Measurements from ENCODE around the gene CDK7. TPM values are rescaled to one million over a fixed set of nuclear protein-coding genes. Genes with fewer than 3 reads are reported as not detected.

Gene CDK7
- total and polyA plus RNA-seq, 9 donors, result 15.9 to 24.4 (median 19.4) TPM

DNA sequence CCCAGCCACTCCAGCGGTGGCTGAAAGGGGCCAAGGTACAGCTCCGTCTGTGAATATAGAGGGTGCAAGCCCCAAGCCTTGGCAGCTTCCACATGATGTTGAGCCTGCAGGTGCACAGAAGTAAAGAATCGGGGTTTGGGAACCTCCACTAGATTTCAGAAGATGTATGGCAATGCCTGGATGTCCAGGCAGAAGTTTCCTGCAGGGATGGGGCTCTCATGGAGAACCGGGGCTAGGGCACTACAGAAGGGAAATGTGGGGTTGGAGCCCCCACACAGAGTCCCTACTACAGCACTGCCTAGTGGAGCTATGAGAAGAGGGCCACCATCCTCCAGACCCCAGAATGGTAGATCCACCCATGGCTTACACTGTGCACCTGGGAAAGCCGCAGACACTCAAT is 74.7 kb downstream of the CDK7 start:
- no peaks in the 10 kb centered on the region for H3K4me1 ChIP-seq (ENCODE audit: control insufficient read depth, insufficient read depth, low read length)
- H3K9me3 ChIP-seq (replicated peaks; ENCODE audit: control insufficient read depth, low read depth, low read length), result no peaks in the 10 kb centered on the region
- H3K27me3 ChIP-seq (ENCODE audit: control insufficient read depth, insufficient read depth, low read length), result no peaks in the 10 kb centered on the region
- H3K4me3 ChIP-seq (ENCODE audit: low read length), result no peak overlapping the region
- H3K27ac ChIP-seq (ENCODE audit: low read length), result no peak overlapping the region
- H3K36me3 ChIP-seq (ENCODE audit: control insufficient read depth, insufficient read depth, low read length), result no peaks in the 10 kb centered on the region
- no peak for DNase-seq
- 97% methylated on average over 4 of the region's 5 CpGs for WGBS (ENCODE audit: insufficient coverage)

DNA sequence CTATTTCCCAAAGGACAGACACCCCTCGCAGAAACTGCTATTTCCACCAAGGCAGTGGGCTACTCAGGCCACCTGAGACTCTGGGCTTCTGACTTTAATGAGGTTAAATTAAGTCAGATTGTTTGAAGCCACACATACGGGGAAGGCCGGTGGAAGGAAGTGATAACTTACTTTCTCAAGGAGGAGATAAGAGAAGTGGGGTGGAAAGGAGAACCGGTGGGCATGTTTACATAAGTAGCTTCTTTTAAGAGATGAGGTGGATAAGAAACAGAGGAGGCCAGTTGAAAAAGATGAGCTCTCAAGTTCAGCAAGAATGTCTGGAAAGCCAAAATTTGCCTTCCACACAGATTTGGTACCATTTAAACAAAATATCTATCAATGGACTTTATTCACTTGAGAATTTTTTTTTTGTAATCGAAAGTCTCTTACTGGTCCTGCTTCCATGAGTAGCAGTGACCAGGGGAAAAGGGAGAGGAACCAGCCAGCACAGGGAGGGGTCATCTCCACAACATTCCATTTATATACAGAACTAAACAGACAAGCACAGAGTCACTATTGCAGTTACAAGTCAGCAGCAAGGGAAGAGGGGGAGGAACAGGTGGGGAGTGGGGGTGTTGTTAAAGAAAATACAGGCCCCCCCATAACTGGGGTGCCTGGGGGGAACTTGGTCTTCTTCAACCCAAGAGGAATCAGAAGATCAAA is 77.9 kb downstream of the CDK7 start:
- no peak for DNase-seq
- no peak overlapping the region for H3K4me3 ChIP-seq (ENCODE audit: low read length)
- H3K27me3 ChIP-seq (ENCODE audit: control insufficient read depth, insufficient read depth, low read length), result no peaks in the 10 kb centered on the region
- no peaks in the 10 kb centered on the region for H3K9me3 ChIP-seq (replicated peaks; ENCODE audit: control insufficient read depth, low read depth, low read length)
- H3K27ac ChIP-seq (ENCODE audit: low read length), result no peak overlapping the region
- WGBS (ENCODE audit: insufficient coverage), result 58% methylated on average over 3 of the region's 5 CpGs
- H3K36me3 ChIP-seq (ENCODE audit: control insufficient read depth, insufficient read depth, low read length), result no peaks in the 10 kb centered on the region
- no peaks in the 10 kb centered on the region for H3K4me1 ChIP-seq (ENCODE audit: control insufficient read depth, insufficient read depth, low read length)

DNA sequence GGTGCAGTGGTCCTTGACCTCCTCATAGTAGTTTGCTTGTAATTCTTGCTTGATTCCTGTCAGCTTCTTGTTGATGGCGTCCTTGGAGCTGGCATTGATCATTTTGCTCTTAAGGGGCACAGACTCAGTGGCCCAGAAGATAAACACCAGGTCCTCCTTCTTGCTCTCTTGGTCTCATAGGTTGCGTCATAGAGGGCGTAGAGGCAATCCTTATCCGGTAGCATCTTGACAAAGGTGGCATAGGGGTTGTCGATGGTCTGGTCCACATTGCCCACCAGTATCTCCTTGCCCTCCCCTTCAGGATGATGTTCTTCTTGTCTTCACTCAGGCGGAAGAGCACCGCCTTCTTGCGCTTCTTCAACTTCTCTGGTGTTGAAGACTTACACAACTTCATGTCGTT is 78.7 kb downstream of the CDK7 start:
- 86% methylated on average over 6 of the region's 9 CpGs for WGBS (ENCODE audit: insufficient coverage)
- no peak overlapping the region for H3K4me3 ChIP-seq (ENCODE audit: low read length)
- no peaks in the 10 kb centered on the region for H3K27me3 ChIP-seq (ENCODE audit: control insufficient read depth, insufficient read depth, low read length)
- H3K36me3 ChIP-seq (ENCODE audit: control insufficient read depth, insufficient read depth, low read length), result no peaks in the 10 kb centered on the region
- H3K4me1 ChIP-seq (ENCODE audit: control insufficient read depth, insufficient read depth, low read length), result no peaks in the 10 kb centered on the region
- no peak overlapping the region for H3K27ac ChIP-seq (ENCODE audit: low read length)
- no peaks in the 10 kb centered on the region for H3K9me3 ChIP-seq (replicated peaks; ENCODE audit: control insufficient read depth, low read depth, low read length)
- DNase-seq, result no peak

DNA sequence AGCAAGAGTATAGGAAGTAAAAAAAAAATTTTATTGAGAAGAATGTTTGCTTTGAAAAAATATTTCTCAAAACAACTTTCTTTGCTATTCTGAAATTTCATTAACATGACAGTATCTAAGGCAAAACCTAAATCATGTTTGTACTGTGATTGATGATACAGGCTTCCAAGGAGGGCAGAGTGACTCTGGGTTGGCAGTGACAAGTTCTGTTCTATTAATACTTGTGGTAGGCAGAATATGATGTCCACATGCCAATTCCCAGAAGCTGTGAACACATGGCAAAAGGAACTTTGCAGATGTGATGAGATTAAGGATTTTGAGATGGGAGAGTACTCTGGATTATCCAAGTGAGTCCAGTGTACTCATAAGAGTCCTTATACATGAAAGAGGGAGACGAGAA is 81.3 kb downstream of the CDK7 start:
- Histone ChIP-seq H3K9me3 (replicated peaks; ENCODE audit: control insufficient read depth, low read depth, low read length) (no peaks in the 10 kb centered on the region), H3K36me3 (ENCODE audit: control insufficient read depth, insufficient read depth, low read length) (no peaks in the 10 kb centered on the region), H3K4me1 (ENCODE audit: control insufficient read depth, insufficient read depth, low read length) (no peaks in the 10 kb centered on the region), H3K27ac (ENCODE audit: low read length) (no peak overlapping the region), H3K4me3 (ENCODE audit: low read length) (no peak overlapping the region), H3K27me3 (ENCODE audit: control insufficient read depth, insufficient read depth, low read length) (no peaks in the 10 kb centered on the region)
- no peak for DNase-seq
- WGBS (ENCODE audit: insufficient coverage), result 85% methylated on average over 1 of the region's 1 CpG

DNA sequence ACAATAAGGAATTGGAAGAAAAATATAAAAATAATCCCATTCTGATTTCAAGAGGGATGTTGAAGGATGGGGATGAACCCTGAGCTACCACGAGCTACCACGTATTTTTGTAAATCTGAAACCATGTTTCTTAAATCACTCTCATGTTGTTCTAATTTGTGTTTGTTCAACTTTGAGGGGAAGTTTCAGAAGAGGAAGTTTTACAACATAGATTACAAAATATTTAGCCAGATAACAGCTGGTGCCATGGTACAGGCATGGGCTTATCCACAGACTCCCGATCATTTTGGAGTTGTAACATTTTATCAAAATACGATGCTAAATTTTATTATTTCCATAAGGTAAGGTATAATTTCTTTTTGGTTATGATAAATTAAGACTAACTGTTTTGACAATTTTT is 82.7 kb downstream of the CDK7 start:
- Histone ChIP-seq H3K4me1 (ENCODE audit: control insufficient read depth, insufficient read depth, low read length) (no peaks in the 10 kb centered on the region), H3K27me3 (ENCODE audit: control insufficient read depth, insufficient read depth, low read length) (no peaks in the 10 kb centered on the region), H3K4me3 (ENCODE audit: low read length) (no peak overlapping the region), H3K36me3 (ENCODE audit: control insufficient read depth, insufficient read depth, low read length) (no peaks in the 10 kb centered on the region), H3K9me3 (replicated peaks; ENCODE audit: control insufficient read depth, low read depth, low read length) (no peaks in the 10 kb centered on the region), H3K27ac (ENCODE audit: low read length) (no peak overlapping the region)
- no peak for DNase-seq
- WGBS (ENCODE audit: insufficient coverage), result no CpG with 5 or more reads among the region's 4 CpGs

DNA sequence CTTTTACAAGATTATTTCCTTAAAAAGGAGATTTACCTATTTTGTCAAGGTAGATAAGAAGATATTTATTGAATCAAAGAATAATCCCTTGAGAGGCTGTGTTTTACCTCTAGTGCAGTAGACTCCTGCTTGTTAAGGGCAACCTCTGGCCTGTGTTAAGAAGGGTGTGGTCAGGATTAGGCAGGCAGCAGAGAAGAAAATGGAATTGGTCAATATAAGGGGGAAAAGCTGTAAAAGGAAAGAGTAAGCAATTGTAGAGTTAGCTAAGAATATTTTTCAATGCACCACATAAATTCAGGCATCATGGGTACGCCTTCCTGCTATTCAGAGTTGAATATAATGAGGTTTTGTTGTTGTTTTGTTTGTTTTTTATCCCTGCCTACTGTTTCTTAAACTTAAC is 91.7 kb downstream of the CDK7 start:
- H3K4me3 ChIP-seq (ENCODE audit: low read length), result no peak overlapping the region
- no peaks in the 10 kb centered on the region for H3K36me3 ChIP-seq (ENCODE audit: control insufficient read depth, insufficient read depth, low read length)
- no peaks in the 10 kb centered on the region for H3K27me3 ChIP-seq (ENCODE audit: control insufficient read depth, insufficient read depth, low read length)
- no CpG with 5 or more reads among the region's 1 CpG for WGBS (ENCODE audit: insufficient coverage)
- DNase-seq, result no peak
- no peaks in the 10 kb centered on the region for H3K9me3 ChIP-seq (replicated peaks; ENCODE audit: control insufficient read depth, low read depth, low read length)
- no peaks in the 10 kb centered on the region for H3K4me1 ChIP-seq (ENCODE audit: control insufficient read depth, insufficient read depth, low read length)
- no peak overlapping the region for H3K27ac ChIP-seq (ENCODE audit: low read length)

Other genes with a start within 250 kb of the CDK7 start
- 42.7 TPM for gene SLC30A5, start 140.9 kb upstream of the CDK7 start, total RNA-seq
- gene SLC30A5, start 140.9 kb upstream of the CDK7 start, polyA plus RNA-seq (ENCODE audit: insufficient read depth in 1 of 8, insufficient read length in 8 of 8, low replicate concordance in 1 of 8), result 10 to 100 TPM; 35.0 to 60.4 (median 42.0) TPM
- gene CCNB1, start 67.7 kb upstream of the CDK7 start, total RNA-seq, result 26.3 TPM
- 10 to 100 TPM; 34.2 to 53.8 (median 42.4) TPM for gene CCNB1, start 67.7 kb upstream of the CDK7 start, polyA plus RNA-seq (ENCODE audit: insufficient read depth in 1 of 8, insufficient read length in 8 of 8, low replicate concordance in 1 of 8)
- 11.4 TPM for gene CENPH, start 45.3 kb upstream of the CDK7 start, total RNA-seq
- 10 to 100 TPM; 11.6 to 16.2 (median 13.1) TPM for gene CENPH, start 45.3 kb upstream of the CDK7 start, polyA plus RNA-seq (ENCODE audit: insufficient read depth in 1 of 8, insufficient read length in 8 of 8, low replicate concordance in 1 of 8)
- gene CCDC125, start 97.9 kb downstream of the CDK7 start, total RNA-seq, result 2.2 TPM
- 1 to 10 TPM; 2.8 to 4.1 (median 3.5) TPM for gene CCDC125, start 97.9 kb downstream of the CDK7 start, polyA plus RNA-seq (ENCODE audit: insufficient read depth in 1 of 8, insufficient read length in 8 of 8, low replicate concordance in 1 of 8)
- 40.2 TPM for gene AK6, start 134.6 kb downstream of the CDK7 start, total RNA-seq
- 10 to 100 TPM; 35.9 to 53.9 (median 44.6) TPM for gene AK6, start 134.6 kb downstream of the CDK7 start, polyA plus RNA-seq (ENCODE audit: insufficient read depth in 1 of 8, insufficient read length in 8 of 8, low replicate concordance in 1 of 8)
- gene TAF9, start 134.6 kb downstream of the CDK7 start, total RNA-seq, result 38.3 TPM
- gene TAF9, start 134.6 kb downstream of the CDK7 start, polyA plus RNA-seq (ENCODE audit: insufficient read depth in 1 of 8, insufficient read length in 8 of 8, low replicate concordance in 1 of 8), result 10 to 100 TPM; 31.2 to 38.3 (median 37.5) TPM
- gene RAD17, start 134.9 kb downstream of the CDK7 start, total RNA-seq, result 21.2 TPM
- gene RAD17, start 134.9 kb downstream of the CDK7 start, polyA plus RNA-seq (ENCODE audit: insufficient read depth in 1 of 8, insufficient read length in 8 of 8, low replicate concordance in 1 of 8), result 10 to 100 TPM; 20.6 to 26.4 (median 23.2) TPM
- 0.31 TPM for gene MARVELD2, start 180.2 kb downstream of the CDK7 start, total RNA-seq
- gene MARVELD2, start 180.2 kb downstream of the CDK7 start, polyA plus RNA-seq (ENCODE audit: insufficient read depth in 1 of 8, insufficient read length in 8 of 8, low replicate concordance in 1 of 8), result 1 to 10 TPM in 2 of 8 donors, under 1 TPM in 6; 0.14 to 3.2 (median 0.36) TPM